Measurements from ENCODE around the gene PHF11. TPM values are rescaled to one million over a fixed set of nuclear protein-coding genes. Genes with fewer than 3 reads are reported as not detected.

The PHF11 gene
- total RNA-seq, 4 donors from 2014 or later: 12.9 to 31.3 (median 19.6) TPM

DNA sequence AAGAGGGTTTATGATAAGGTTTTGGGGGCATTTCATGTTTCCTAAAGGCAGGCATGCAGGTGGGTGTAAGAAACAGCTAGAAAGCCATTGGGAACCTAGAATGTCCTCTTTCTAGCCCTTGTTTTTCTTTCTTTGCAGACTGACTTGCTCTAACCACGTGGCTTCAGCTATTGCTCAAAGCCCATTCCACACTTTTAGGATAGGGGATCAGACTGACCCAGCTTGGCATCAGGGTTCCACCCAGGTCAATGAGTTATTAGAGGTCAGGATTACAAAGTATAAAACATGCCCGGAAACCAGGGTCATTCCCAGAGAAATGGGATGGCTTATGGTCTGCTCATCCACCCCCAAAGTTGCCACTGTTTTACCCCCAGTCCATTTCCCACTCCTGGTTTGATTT is 16.8 kb downstream of the PHF11 start:
- Histone ChIP-seq H3K36me3 (peaks cover 0 to 84% (median 9%) of the 10 kb centered on the region in 3 donors), H3K9me3 (peaks cover 0 to 3% (median 0%) of the 10 kb centered on the region in 3 donors), H3K27me3 (no peaks in the 10 kb centered on the region), H3K27ac (no peak overlapping the region), H3K4me1 (no peaks in the 10 kb centered on the region), H3K4me3 (no peak overlapping the region)
- DNase-seq: no peak
- WGBS, 2 donors: 80 to 83% methylated on average over 2 of the region's 2 CpGs
- intact Hi-C loops (cut with DNase I): no loop called here
- no peak for TF ChIP-seq POLR2A (IDR thresholded peaks at IDR 0.05)
- TF ChIP-seq, protein P1, sequence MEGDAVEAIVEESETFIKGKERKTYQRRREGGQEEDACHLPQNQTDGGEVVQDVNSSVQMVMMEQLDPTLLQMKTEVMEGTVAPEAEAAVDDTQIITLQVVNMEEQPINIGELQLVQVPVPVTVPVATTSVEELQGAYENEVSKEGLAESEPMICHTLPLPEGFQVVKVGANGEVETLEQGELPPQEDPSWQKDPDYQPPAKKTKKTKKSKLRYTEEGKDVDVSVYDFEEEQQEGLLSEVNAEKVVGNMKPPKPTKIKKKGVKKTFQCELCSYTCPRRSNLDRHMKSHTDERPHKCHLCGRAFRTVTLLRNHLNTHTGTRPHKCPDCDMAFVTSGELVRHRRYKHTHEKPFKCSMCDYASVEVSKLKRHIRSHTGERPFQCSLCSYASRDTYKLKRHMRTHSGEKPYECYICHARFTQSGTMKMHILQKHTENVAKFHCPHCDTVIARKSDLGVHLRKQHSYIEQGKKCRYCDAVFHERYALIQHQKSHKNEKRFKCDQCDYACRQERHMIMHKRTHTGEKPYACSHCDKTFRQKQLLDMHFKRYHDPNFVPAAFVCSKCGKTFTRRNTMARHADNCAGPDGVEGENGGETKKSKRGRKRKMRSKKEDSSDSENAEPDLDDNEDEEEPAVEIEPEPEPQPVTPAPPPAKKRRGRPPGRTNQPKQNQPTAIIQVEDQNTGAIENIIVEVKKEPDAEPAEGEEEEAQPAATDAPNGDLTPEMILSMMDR (IDR thresholded peaks at IDR 0.05): no peak

DNA sequence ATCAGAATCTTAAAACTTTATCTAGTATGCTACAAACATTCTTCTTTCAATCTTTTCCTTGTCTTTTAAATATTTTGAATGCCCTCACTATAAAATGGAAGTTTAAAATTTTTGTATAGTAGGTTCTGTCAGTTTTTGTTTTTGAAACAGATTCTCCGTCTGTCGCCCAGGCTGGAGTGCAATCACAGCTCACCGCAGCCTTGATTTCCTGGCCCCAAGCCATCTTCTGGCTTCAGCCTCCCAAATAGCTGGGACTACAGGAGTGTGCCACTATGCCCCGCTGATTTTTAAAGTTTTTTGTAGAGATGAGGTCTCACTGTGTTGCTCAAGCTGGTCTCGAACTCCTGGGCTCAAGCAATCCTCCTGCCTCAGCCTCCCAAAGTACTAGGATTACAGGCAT is 20.7 kb downstream of the PHF11 start:
- intact Hi-C loops (cut with DNase I): no loop called here
- Histone ChIP-seq H3K27me3 (no peaks in the 10 kb centered on the region), H3K4me1 (no peaks in the 10 kb centered on the region), H3K4me3 (no peak overlapping the region), H3K9me3 (no peaks in the 10 kb centered on the region), H3K36me3 (peaks cover 0 to 97% (median 9%) of the 10 kb centered on the region in 3 donors), H3K27ac (no peak overlapping the region)
- TF ChIP-seq POLR2A (IDR thresholded peaks at IDR 0.05): no peak
- TF ChIP-seq, protein P1 (IDR thresholded peaks at IDR 0.05): no peak
- 91 to 97% methylated on average over 5 of the region's 5 CpGs for WGBS, 2 donors
- DNase-seq: no peak

GRCh38 chr13:49517461-49517860 is 21.7 kb downstream of the PHF11 start:
- TF ChIP-seq POLR2A (IDR thresholded peaks at IDR 0.05): no peak
- TF ChIP-seq, protein P1 (IDR thresholded peaks at IDR 0.05): no peak
- H3K27me3 ChIP-seq: no peaks in the 10 kb centered on the region
- intact Hi-C loops (cut with DNase I): no loop called here
- H3K4me1 ChIP-seq: no peaks in the 10 kb centered on the region
- H3K27ac ChIP-seq: no peak overlapping the region
- H3K36me3 ChIP-seq: peaks cover 0 to 99% (median 9%) of the 10 kb centered on the region in 3 donors
- 81 to 84% methylated on average over 6 of the region's 6 CpGs for WGBS, 2 donors
- no peak for DNase-seq
- H3K9me3 ChIP-seq: no peaks in the 10 kb centered on the region
- no peak overlapping the region for H3K4me3 ChIP-seq

DNA sequence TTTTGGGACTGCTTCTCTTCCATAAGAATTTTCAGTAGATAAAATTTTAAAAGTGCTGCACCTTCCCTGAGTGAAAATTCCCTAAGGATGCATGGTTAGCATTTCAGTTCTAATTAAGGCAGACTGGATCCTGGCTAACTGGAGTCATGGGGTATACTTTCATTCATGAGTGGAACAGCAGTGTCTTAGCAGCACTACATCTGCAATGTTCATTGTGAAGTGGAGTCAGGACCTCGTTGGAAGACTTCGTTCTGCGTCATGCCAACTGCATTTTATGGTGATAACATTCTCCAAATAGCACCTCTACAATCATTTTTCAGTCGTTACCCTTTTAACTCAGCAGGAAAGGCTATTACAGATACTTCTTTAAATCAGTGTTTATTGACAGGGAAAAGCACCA is 25.5 kb downstream of the PHF11 start:
- TF ChIP-seq, protein P1 (IDR thresholded peaks at IDR 0.05): no peak
- no peak for TF ChIP-seq POLR2A (IDR thresholded peaks at IDR 0.05)
- Histone ChIP-seq H3K4me3 (no peak overlapping the region), H3K36me3 (peaks cover 0 to 96% (median 0%) of the 10 kb centered on the region in 3 donors), H3K27me3 (no peaks in the 10 kb centered on the region), H3K9me3 (no peaks in the 10 kb centered on the region), H3K4me1 (no peaks in the 10 kb centered on the region), H3K27ac (no peak overlapping the region)
- DNase-seq: no peak
- 81 to 87% methylated on average over 4 of the region's 4 CpGs for WGBS, 2 donors
- intact Hi-C loops (cut with DNase I): no loop called here

DNA sequence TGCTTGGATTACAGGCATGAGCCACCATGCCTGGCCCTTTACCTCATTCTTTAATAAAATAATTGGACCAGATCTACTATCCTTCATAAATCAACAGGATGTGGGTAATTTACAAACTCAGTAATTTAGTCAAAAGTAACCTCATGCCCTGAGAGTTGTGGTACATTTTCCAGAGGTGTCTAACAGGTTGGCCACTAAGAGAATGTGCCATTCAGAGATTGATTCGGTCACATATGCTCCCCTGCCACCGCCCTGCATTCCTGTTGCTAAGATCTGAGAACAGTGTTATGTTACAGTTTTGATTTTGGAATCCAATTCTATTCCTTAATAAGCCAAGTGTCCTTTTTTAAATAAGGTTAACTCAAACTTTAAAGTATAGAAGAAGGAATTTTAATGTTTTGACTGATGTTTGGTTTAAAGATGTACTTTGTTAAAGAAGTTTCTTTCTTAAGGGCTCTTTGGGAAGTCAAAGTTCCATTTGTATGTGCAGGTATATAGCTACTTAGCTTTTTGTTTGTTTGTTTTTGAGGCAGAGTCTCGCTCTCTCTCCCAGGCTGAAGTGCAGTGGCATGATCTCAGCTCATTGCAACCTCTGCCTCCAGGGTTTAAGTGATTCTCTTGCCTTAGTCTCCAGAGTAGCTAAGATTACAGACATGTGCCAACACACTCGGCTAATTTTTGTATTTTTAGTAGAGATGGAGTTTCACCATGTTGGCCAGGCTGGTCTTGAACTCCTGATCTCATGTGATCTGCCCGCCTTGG is 29.2 kb downstream of the PHF11 start:
- peaks cover 0 to 89% (median 0%) of the 10 kb centered on the region in 3 donors for H3K36me3 ChIP-seq

More for the DNA sequence above, 29.2 kb downstream of the PHF11 start:
- H3K4me3 ChIP-seq: no peak overlapping the region
- WGBS, 2 donors: 86 to 89% methylated on average over 5 of the region's 5 CpGs
- TF ChIP-seq, protein P1 (IDR thresholded peaks at IDR 0.05): no peak
- no peak for TF ChIP-seq POLR2A (IDR thresholded peaks at IDR 0.05)
- intact Hi-C loops (cut with DNase I): no loop called here
- H3K9me3 ChIP-seq: no peaks in the 10 kb centered on the region
- no peak for DNase-seq
- no peaks in the 10 kb centered on the region for H3K27me3 ChIP-seq
- H3K27ac ChIP-seq: no peak overlapping the region
- H3K4me1 ChIP-seq: no peaks in the 10 kb centered on the region
